ENCODE data around the gene ZSCAN10.

DNA sequence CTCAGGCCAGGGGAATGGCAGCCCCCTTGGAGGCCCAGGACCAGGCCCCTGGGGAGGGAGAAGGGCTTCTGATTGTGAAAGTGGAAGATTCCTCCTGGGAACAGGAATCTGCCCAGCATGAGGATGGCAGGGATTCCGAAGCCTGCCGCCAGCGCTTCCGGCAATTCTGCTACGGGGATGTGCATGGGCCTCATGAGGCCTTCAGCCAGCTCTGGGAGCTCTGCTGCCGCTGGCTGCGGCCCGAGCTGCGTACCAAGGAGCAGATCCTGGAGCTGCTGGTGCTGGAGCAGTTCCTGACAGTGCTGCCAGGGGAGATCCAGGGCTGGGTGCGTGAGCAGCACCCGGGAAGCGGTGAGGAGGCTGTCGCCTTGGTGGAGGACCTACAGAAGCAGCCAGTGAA, 38.2 kb upstream of the ZSCAN10 start:
- TF ChIP-seq CTCF (optimal IDR thresholded peaks at IDR 0.05 in 1 of 3, IDR thresholded peaks at IDR 0.05 in 1 of 3, conservative IDR thresholded peaks at IDR 0.05 in 1 of 3; ENCODE audit: extremely low read depth in 1 of 3, insufficient read depth in 2 of 3, low read length in 3 of 3) (no peak), EZH2 (IDR thresholded peaks at IDR 0.05; ENCODE audit: low read length) (no peak)

Data from keratinocyte (primary cell).